Fibroblast of skin of left quadriceps (primary cell): ENCODE results near the gene KIR2DL3.
"Not testable (repeated sequence)": the region's sequence is repeated elsewhere in the genome, so short reads cannot be mapped to it uniquely, and the experiment has no call there.

Experiments
- DNase-seq, 2 experiments: peaks; one replicate each; pipeline ENCODE4 v3.0.0-alpha.2; 2013; ENCODE audit warnings: low read depth in 2 of 2

KIR2DL3 gene

DNA sequence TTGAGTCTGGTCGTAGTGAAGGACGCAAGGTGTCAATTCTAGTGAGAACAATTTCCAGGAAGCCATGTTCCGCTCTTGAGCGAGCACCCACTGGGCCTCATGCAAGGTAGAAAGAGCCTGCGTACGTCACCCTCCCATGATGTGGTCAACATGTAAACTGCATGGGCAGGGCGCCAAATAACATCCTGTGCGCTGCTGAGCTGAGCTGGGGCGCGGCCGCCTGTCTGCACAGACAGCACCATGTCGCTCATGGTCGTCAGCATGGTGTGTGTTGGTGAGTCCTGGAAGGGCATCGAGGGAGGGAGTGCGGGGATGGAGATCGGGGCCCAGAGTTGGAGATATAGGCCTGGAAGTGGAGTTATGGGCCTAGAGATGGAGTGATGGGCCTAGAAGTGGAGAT lies at the start of gene KIR2DL3:
TSS of gene KIR2DL3 (plus strand) at position 208 of the 400 bp plus-strand sequence. CDS start at position 241, 33 bp downstream.
- not testable (repeated sequence) for DNase-seq

DNA sequence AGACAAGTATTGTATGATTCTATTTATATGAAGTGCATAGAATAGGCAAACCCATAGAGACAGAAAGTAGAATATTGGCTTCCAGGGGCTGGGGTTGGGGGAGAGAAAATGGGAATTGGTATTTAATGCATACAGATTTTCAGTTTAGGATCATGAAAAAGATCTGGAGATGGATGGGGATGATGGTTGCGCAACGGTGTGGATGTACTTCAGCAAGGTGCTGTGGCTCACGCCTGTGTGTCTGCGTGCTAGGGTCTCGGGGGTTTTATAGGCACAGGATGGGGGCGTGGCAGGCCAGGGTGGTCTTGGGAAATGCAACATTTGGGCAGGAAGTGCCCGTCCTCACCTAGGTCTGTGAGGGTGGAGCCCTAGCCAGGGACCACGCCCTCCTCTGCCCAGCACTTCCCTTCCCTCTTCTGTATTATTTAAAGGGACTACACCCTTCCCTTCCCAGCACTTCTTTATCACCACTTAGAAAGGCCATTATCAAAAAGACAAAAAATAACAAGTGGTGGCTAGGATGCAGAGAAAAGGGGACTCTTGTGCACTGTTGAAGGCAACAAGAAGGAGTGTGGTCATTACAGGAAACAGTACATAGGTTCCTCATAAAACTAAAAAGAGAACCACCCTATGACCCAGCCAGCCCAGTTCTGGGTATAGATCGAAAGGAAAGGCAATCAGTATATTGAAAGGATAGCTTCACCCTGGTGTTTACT lies 46.6 kb upstream of the KIR2DL3 start:
- no peak for DNase-seq

DNA sequence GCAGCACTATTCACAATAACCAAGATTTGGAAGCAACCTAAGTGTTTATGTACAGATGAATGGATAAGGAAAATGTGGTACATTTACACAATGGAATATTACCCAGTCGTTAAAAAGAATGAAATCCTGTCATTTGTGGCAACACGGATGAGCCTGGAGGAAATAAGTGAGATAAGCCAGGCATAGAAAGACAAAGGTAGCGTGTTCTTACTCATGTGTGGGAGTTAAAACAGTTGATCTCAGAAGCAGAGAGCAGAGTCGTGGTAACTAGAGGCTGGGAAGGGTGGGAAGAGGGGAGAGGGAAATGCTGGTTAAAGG lies 46.1 kb upstream of the KIR2DL3 start:
- DNase-seq, result no peak

DNA sequence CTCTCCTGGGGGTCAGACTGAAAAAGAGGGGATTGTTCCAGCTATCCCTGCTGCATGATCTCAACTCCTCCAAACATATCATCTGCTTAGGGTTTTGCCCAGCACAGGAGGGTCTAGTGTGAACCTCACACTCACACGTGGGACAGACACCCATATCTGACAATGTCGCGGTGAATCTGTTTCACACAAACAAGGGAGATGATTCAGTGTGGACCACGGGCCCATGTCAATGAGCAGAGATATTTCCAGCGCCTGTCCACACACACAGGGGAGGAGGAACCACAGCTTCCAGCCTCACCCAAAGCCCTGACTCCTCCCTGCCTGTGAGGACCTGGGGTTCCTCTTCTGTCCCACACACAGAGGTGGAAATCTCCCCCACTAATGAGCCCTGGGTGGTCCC lies 43.7 kb upstream of the KIR2DL3 start:
- no peak for DNase-seq

DNA sequence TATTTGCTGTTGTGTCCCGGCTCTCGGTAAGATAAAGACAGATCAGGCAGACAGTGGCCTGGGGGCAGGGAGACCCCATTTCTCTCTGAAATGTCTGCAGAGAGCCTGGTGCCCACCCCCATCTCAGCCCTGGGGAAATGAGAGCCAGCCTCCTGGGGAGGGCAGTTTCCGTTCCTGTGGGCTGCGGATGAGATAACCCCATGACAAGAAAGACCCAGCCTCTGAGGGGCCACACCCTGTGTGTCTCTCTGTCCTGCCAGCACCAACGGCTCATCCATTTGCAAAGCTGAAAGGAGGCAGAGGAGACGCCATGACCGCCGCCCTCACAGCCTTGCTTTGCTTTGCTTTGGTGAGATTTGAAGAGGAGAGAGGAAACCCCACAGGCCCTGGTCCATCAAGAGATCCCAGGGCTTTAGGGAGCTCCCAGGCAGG lies 42.2 kb upstream of the KIR2DL3 start:
- DNase-seq, result no peak

DNA sequence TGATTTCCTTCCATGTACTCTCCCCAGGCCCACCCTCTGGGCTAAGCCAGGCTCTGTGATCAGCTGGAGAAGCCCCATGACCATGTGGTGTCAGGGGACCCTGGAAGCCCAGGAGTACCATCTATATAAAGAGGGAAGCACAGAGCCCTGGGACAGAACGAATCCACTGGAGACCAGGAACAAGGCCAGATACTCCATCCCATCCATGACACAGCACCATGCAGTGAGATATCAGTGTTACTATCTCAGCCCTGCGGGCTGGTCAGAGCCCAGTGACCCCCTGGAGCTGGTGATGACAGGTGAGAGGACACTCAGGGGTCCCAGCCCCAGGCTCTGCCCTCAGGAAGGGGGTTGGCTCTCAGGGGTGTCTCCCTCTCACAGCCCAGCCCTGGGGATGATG lies 41.5 kb upstream of the KIR2DL3 start:
- DNase-seq, result no peak

DNA sequence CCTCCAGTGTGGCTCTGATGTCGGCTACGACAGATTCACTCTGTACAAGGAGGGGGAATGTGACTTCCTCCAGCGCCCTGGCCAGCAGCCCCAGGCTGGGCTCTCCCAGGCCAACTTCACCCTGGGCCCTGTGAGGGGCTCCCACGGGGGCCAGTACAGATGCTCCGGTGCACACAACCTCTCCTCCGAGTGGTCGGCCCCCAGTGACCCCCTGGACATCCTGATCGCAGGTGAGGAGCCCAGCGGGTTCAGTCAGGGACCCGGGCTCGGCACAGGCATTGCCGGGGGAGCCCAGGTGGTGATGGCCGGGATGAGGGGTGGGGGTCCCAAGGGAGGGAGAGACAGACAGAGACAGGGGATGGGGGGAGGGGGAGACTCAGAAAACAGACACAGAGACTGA lies 40.6 kb upstream of the KIR2DL3 start:
- DNase-seq, result not testable (repeated sequence)

DNA sequence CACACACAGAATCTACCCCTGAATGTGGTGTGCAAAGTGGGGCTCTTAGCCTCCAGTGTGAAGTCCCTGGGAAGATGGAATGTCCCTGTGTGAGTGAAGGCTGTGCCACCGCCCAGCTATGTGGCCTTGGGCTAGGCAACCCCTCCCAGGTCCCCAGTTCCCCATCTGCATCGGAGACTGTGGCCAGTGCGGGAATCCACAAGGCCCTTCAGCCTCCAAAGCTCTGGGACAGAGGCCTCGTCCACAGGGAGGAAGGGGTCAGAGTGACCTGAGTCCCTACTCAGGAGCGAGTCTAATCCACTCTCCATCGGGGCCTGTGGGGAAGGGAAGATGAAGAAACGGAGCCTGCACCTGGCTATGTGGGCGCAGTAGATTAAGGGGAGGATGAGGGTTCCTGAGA lies 33.4 kb upstream of the KIR2DL3 start:
- no peak for DNase-seq

DNA sequence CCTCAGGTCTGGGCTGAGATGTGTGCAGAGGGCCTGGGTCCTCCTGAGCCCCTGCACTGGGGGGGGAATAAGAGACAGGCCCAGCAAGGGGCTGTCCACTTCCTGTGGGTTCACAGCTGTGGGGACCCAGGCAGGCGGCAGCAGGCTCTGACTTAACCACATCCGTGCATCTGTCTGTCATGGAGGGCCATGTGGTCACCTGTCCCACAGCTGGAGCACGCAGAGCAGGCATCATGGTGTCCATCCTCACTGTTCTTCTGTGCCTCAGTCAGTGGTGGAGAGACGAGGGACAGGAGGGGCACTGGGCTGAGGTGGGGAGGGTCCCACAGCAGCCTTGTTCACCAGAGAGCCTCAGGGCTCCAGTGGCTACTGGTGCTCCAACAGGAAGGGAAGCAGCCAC lies 30.4 kb upstream of the KIR2DL3 start:
- no peak for DNase-seq

DNA sequence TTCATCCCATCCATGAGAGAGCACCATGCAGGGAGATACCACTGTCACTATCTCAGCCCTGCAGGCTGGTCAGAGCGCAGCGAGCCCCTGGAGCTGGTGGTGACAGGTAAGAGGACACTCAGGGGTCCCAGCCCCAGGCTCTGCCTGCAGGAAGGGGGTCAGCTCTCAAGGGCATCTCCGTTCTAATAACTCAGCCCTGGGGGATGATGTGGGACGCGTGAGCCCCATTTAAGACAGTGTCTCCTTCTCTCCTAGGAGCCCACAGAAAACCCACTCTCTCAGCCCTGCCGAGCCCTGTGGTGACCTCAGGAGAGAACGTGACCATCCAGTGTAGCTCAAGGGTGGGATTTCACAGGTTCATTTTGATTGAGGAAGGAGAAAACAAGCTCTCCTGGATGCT lies 29.5 kb upstream of the KIR2DL3 start:
- DNase-seq, result no peak

DNA sequence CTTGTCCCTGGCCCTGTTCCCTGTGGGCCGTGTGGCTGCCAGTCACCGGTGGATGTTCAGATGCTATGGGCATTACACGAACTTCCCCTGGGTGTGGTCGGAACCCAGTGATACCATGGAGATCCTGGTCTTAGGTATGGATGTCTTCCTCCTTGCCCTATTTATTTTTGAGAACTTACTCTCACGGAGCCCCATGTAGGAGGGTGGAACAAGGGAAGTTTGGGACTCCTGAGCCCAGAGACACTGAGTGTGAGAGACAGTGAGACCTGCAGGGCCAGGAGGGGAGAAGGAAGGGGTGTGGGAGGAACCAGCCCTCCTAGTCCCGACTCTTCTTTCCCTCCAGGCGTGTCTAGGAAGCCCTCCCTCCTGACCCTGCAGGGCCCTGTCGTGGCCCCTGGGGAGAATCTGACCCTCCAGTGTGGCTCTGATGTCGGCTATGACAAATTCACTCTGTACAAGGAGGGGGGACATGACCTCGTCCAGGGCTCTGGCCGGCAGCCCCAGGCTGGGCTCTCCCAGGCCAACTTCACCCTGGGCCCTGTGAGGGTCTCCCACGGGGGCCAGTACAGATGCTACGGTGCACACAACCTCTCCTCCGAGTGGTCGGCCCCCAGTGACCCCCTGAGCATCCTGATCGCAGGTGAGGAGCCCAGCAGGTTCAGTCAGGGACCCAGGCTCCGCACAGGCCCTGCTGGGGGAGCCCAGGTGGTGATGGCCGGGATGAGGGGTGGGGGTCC lies 28.9 kb upstream of the KIR2DL3 start:
- no peak for DNase-seq

DNA sequence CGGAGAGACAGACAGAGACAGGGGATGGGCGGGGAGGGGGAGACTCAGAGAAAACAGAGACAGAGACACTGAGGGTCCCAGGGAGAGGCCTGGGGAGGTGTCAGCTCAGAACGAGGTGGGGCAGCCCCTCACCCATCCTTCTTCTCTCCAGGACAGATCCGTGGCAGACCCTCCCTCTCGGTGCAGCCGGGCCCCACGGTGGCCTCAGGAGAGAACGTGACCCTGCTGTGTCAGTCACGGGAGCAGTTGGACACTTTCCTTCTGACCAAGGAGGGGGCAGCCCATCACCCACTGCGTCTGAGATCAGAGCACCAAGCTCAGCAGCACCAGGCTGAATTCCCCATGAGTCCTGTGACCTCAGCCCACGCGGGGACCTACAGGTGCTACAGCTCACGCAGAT lies 28.4 kb upstream of the KIR2DL3 start:
- not testable (repeated sequence) for DNase-seq

DNA sequence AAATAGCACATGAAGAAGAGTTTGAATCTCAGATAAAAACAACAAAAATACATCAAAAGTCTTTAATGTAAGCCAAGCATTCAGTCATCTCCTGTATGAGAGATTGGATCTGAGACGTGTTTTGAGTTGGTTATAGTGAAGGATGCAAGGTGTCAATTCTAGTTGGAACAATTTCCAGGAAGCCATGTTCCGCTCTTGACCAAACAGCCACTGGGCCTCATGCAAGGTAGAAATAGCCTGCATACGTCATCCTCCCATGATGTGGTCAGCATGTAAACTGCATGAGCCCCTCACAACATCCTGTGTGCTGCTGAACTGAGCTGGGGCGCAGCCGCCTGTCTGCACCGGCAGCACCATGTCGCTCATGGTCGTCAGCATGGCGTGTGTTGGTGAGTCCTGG lies 14.2 kb upstream of the KIR2DL3 start, which contains the start of gene KIR3DL3:
TSS of gene KIR3DL3 (plus strand) at position 301 of the 400 bp plus-strand sequence. CDS start at position 356, 55 bp downstream.
- DNase-seq, result no peak

DNA sequence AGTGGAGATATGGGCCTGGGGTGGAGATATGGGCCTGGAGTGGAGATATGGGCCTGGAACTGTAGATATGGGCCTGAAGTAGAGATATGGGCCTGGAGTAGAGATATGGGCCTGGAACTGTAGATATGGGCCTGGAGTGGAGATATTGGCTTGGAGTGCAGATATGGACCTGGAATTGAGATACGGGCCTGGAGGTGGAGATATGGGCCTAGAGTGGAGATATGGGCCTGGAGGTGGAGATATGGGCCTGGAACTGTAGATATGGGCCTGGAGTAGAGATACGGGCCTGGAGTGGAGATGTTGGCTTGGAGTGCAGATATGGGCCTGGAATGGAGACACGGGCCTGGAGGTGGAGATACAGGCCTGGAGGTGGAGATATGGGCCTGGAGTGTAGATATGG lies 13.7 kb upstream of the KIR2DL3 start:
- DNase-seq, result no peak

DNA sequence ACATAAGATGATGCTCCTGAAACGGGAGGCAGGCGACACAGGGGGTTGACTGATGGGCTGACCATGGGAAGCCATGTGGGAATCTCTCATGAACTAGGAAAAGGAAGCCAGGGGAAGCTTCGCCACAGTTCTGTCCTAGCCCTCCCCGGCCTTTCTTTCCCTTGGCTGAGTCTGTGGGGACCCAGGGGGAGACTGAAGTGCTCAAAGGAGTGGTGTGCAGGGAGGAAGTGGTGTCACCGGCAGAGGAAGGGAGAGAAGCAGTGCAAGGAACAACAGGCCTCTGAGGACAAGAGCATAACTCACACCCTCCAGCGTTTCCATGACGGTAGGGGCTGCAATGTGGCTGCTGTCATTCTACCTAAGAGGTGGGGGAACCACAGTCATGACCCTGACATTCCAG lies 13.0 kb upstream of the KIR2DL3 start:
- DNase-seq, result no peak

DNA sequence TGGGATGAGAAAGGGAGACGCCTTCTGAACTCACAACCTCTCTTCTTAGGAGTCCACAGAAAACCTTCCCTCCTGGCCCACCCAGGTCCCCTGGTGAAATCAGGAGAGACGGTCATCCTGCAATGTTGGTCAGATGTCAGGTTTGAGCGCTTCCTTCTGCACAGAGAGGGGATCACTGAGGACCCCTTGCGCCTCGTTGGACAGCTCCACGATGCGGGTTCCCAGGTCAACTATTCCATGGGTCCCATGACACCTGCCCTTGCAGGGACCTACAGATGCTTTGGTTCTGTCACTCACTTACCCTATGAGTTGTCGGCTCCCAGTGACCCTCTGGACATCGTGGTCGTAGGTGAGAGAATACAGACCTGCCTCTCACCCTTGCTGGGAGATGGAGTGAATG lies 10.8 kb upstream of the KIR2DL3 start:
- no peak for DNase-seq

DNA sequence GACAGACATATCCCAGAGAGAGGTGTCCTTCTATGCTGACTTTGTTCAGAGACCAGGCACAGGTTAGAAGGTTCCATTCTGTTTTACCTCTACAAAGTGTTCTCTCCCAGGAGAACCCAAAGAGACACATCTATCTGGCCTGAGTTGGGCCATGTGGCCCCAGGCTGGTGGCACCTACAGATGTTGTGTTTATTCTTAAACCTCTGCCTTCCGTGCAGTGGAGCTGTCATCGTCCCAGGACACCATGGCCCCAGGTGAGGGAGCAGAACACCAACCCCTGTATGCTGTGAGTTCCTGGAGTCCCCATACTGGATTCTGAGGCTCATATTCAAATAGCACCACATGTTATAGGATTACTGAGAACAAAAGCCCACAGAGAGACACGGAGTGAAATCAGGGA lies 10.1 kb upstream of the KIR2DL3 start:
- DNase-seq, result no peak

DNA sequence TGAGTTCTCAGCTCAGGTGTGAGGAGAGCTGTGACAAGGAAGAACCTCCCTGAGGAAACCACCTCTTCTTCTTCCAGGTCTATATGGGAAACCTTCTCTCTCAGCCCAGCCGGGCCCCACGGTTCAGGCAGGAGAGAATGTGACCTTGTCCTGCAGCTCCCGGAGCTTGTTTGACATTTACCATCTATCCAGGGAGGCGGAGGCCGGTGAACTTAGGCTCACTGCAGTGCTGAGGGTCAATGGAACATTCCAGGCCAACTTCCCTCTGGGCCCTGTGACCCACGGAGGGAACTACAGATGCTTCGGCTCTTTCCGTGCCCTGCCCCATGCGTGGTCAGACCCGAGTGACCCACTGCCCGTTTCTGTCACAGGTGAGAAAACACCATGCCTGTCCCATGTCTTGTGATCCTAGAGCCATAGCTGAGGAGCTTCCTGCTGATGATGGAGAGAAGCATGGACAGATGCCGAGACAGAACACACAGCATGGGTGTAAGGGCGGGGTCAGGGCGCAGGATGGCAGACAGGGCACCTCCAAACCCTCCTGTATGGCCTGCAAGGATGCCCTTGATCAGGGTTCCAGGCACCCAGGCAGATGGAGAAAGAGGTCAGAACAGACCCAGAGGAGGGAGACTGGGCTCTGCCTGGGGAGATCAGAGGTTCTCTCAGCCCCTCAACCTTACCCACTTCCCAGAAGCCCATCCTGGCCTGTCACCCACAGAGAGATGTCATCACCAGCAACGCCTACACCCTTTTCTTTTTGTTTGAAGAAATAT lies 8.7 kb upstream of the KIR2DL3 start:
- no peak for DNase-seq

DNA sequence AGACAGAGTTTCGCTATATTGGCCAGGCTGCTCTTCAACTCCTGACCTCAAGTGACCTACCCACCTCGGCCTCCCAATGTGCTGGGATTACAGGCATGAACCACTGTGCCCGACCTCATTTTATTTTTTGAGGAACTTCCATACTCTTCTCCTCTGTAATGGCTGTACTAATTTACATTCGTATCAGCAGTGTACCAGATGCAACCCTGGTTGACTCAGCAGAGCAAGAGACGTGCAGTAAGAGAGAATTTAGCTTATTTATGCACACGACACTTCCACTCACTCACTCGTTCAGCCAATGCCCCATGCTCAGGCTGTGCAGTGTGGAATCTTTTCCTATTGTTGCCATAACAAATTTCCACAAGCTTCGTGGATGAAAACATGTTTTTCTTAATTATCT lies 7.1 kb upstream of the KIR2DL3 start:
- DNase-seq, result no peak

DNA sequence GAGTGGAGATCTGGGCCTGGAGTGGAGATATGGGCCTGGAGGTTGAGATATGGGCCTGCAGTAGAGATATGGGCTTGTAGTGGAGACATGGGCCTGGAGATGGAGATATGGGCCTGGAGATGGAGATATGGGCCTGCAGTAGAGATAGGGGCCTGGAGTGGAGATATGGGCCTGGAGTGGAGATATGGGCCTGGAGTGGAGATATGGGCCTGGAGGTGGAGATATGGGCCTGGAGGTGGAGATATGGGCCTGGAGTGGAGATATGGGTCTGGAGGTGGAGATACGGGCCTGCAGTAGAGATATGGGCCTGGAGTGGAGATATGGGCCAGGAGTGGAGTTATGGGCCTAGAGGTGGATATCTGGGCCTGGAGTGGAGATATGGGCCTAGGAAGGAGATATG lies 402 bp downstream of the KIR2DL3 start:
- DNase-seq, result no peak

DNA sequence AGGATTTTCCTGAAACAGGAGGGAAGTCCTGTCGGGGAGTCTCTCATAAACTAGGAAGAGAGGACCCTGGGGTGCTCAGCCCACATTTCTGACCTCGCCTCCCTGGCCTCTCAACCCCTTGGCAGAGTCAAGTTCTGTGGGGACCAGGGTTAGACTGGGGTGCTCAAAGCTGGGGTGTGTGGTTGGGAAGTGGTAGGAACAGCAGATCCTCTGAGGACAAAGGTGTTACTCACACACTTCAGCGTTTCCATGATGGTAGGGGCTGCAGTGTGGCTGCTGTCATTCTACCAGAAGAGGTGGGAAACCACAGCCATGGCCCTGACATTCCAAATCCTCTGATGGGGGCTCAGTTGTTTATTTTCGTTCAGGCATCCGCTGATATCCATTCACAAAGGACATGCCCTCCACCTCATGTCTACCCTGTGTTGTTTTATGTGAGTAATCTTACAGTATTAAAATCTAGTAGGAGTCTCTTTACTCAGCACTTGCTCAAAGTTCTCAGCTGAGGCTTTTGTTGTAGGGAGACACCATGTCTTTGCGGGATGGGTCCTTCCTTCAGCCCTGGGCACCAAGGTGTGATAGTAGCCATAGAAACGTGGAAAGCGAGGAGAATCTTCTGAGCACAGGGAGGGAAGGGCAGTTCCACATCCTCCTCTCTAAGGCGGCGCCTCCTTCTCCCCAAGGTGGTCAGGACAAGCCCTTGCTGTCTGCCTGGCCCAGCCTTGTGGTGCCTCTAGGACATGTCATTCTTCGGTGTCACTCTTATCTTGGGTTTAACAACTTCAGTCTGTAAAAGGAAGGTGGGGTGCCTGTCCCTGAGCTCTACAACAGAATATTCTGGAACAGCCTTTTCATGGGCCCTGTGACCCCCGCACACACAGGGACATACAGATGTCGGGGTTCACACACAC lies 1.5 kb downstream of the KIR2DL3 start:
- DNase-seq, result no peak

DNA sequence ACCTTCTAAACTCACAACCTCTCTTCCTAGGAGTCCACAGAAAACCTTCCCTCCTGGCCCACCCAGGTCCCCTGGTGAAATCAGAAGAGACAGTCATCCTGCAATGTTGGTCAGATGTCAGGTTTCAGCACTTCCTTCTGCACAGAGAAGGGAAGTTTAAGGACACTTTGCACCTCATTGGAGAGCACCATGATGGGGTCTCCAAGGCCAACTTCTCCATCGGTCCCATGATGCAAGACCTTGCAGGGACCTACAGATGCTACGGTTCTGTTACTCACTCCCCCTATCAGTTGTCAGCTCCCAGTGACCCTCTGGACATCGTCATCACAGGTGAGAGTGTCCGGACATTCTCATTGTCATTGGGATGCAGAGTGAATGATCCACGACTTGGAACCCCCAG lies 3.6 kb downstream of the KIR2DL3 start:
- not testable (repeated sequence) for DNase-seq
